AG09319 (cell line): ENCODE data around the gene WDR55.

Source experiments
- DNase-seq: peaks from one replicate; pipeline ENCODE4 v3.0.0-alpha.2; 2010; ENCODE audit warnings: low read depth; ENCODE audit errors: extremely low read depth
- TF ChIP-seq, protein P1 (sequence below): IDR thresholded peaks from 2 replicates; pipeline ENCODE4 v1.5.1; 2011; ENCODE audit warnings: low read depth, mild to moderate bottlenecking, inconsistent platforms, low read length, moderate library complexity

WDR55 gene

GRCh38 chr5:140631831-140632365 lies 32.8 kb upstream of the WDR55 start:
- TF ChIP-seq, protein P1, sequence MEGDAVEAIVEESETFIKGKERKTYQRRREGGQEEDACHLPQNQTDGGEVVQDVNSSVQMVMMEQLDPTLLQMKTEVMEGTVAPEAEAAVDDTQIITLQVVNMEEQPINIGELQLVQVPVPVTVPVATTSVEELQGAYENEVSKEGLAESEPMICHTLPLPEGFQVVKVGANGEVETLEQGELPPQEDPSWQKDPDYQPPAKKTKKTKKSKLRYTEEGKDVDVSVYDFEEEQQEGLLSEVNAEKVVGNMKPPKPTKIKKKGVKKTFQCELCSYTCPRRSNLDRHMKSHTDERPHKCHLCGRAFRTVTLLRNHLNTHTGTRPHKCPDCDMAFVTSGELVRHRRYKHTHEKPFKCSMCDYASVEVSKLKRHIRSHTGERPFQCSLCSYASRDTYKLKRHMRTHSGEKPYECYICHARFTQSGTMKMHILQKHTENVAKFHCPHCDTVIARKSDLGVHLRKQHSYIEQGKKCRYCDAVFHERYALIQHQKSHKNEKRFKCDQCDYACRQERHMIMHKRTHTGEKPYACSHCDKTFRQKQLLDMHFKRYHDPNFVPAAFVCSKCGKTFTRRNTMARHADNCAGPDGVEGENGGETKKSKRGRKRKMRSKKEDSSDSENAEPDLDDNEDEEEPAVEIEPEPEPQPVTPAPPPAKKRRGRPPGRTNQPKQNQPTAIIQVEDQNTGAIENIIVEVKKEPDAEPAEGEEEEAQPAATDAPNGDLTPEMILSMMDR, result no peak
- DNase-seq, result no peak

DNA sequence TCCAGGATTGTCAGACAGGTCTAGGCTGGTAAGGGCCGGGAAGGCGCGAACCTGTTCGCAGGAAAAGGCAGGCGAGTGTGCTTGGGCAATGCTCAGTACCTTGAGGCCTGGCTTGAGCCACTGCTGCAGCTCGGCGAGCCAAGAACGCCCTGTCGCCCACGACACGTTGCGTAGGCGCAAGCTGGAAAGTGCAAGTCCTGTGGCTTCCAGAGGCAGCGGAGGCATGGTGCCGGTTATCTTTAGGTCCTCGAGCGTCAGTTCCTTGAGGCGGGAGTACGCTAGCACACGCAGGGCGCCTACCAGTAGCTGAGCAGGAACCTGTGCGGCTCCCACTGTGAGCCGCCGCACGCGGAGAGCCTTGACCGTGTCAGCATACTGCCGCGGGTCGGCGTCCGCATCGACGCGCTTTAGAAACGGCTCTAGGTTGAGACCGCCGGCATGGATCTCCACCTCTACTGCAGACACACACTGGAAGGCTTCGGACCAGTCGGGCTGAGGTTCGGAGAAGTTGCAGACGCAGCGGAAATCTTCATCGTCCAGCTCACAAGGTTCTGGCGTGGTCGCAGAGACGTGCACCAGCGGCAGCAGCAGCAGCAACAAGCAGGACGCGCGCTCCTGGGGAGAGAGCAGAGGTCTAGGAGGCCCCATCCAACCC lies 32.2 kb upstream of the WDR55 start:
- no peak for DNase-seq
- TF ChIP-seq, protein P1, result no peak

DNA sequence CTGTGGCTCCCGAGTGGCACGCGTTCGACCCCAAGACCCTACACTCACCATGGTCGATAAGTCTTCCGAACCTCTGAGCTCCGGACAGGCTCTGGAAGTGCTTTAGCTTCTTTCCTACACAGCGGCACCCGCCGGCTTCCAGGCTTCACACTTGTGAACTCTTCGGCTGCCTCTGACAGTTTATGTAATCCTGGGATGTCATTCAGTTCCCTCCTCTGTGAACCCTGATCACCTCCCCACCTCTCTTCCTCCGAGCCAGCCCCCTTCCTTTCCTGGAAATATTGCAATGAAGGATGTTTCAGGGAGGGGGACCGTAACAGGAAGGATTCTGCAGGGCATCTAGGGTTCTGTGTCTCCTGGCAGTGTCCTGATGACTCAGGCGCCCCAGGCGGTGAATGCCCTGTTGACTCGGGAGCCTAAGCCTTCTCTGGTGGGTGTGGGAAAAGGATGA lies 31.7 kb upstream of the WDR55 start, which contains the start of gene CD14:
CD14 (minus strand) TSS at position 155 of the 451 bp plus-strand sequence; CDS start at position 51, 104 bp downstream.
- DNase-seq, result no peak

DNA sequence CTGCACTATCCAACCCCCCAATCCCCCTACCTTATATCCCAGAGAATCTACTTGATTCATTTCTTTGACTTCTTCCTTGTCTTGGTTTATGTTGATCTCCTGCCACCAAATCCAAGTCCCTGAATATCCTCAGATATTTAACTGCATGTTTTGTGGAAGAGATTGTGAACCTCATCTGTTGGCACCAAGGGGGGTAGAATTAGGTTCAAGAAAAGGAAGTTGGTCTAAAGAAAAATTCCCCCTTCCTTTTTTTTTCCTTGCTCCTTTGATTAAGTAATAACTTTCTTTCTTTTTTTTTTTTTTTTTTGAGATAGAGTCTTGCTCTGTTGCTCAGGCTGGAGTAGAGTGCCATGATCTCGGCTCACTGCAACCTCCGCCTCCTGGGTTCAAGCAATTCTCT lies 31.2 kb upstream of the WDR55 start:
- DNase-seq, result no peak
- TF ChIP-seq, protein P1, result no peak

More for the DNA sequence above, 31.7 kb upstream of the WDR55 start, which contains the start of gene CD14:
- TF ChIP-seq, protein P1, result no peak

- DNase-seq, result no peak
Observed at GRCh38 chr5:140634103-140634502, 30.6 kb upstream of the WDR55 start.

DNA sequence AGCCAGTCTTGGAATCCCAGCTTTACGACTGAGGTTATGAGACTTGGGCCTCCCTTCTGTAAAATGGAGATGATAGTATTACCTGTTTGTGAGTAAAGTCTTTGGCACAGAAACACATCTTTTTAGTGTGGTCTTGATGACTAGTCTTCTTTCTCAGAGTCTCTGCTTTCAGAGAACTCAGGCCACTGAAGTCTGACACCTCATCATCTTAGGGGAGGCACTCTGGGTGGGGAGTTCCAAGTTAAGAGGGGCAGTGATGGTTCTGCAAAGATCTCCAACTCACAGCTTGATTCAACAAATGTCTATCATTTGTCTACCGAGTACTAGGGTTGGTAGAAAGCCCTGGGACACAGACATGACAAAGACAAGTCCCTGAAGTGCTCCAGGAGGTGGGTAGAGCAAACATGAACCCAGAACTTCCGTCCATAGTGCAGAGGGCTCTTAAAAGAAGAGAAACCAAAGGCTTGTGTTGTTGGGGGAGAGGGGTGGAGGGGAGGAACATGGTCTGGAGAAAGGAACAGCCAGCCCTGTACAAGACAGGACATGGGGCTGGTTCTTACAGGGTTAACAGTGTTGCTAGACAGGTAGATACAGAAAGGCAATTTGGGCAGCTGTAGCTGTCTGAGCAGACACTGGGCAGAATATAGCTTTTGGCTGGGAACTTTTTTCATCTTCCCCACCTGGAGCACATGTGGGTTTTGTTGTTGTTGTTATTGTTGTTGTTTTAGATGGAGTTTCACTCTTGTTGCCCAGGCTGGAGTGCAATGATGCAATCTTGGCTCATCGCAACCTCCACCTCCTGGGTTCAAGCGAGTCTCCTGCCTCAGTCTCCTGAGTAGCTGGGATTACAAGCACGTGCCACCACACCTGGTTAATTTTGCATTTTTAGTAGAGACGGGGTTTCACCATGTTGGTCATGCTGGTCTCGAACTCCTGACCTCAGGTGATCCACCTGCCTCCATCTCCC lies 29.1 kb upstream of the WDR55 start:
- no peak for DNase-seq
- TF ChIP-seq, protein P1, result no peak

More at GRCh38 chr5:140634103-140634502, 30.6 kb upstream of the WDR55 start:
- TF ChIP-seq, protein P1, result no peak
